Measurements from ENCODE around the gene CBX3.
"Not testable (repeated sequence)": the region's sequence is repeated elsewhere in the genome, so short reads cannot be mapped to it uniquely, and the experiment has no call there.

CBX3 gene

GRCh38 chr7:26170663-26171062 lies 30.9 kb upstream of the CBX3 start:
- no peak for DNase-seq (ENCODE audit: low read depth in 2 of 2)

- no peak for DNase-seq (ENCODE audit: low read depth in 2 of 2)
Measured at GRCh38 chr7:26171601-26172000, 29.9 kb upstream of the CBX3 start.

GRCh38 chr7:26172048-26172447 lies 29.5 kb upstream of the CBX3 start:
- DNase-seq (ENCODE audit: low read depth in 2 of 2): no peak

- DNase-seq (ENCODE audit: low read depth in 2 of 2): not testable (repeated sequence)
Measured at GRCh38 chr7:26175903-26176302, 25.6 kb upstream of the CBX3 start.

GRCh38 chr7:26176696-26177095 lies 24.8 kb upstream of the CBX3 start:
- not testable (repeated sequence) for DNase-seq (ENCODE audit: low read depth in 2 of 2)

- not testable (repeated sequence) for DNase-seq (ENCODE audit: low read depth in 2 of 2)
Measured at GRCh38 chr7:26177269-26177668, 24.3 kb upstream of the CBX3 start.

GRCh38 chr7:26178272-26178960 lies 23.1 kb upstream of the CBX3 start:
- DNase-seq (ENCODE audit: low read depth in 2 of 2): no peak

- DNase-seq (ENCODE audit: low read depth in 2 of 2): no peak
Measured at GRCh38 chr7:26179422-26179821, 22.1 kb upstream of the CBX3 start.

- DNase-seq (ENCODE audit: low read depth in 2 of 2): no peak
Measured at GRCh38 chr7:26179826-26180497, 21.6 kb upstream of the CBX3 start.

GRCh38 chr7:26180792-26181198 lies 20.8 kb upstream of the CBX3 start:
- DNase-seq (ENCODE audit: low read depth in 2 of 2): no peak

GRCh38 chr7:26181474-26182227 lies 19.9 kb upstream of the CBX3 start:
- no peak for DNase-seq (ENCODE audit: low read depth in 2 of 2)

- DNase-seq (ENCODE audit: low read depth in 2 of 2): no peak
Measured at GRCh38 chr7:26182283-26182682, 19.3 kb upstream of the CBX3 start.

- no peak for DNase-seq (ENCODE audit: low read depth in 2 of 2)
Measured at GRCh38 chr7:26182706-26183105, 18.8 kb upstream of the CBX3 start.

- no peak for DNase-seq (ENCODE audit: low read depth in 2 of 2)
Measured at GRCh38 chr7:26183545-26184280, 17.8 kb upstream of the CBX3 start.

- DNase-seq (ENCODE audit: low read depth in 2 of 2): not testable (repeated sequence)
Measured at GRCh38 chr7:26184281-26185101, 17.1 kb upstream of the CBX3 start.

GRCh38 chr7:26185131-26185843 lies 16.3 kb upstream of the CBX3 start:
- no peak for DNase-seq (ENCODE audit: low read depth in 2 of 2)

- no peak for DNase-seq (ENCODE audit: low read depth in 2 of 2)
Measured at GRCh38 chr7:26185844-26186180, 15.7 kb upstream of the CBX3 start.

GRCh38 chr7:26186364-26187311 lies 14.9 kb upstream of the CBX3 start:
- no peak for DNase-seq (ENCODE audit: low read depth in 2 of 2)

GRCh38 chr7:26187380-26188205 lies 14.0 kb upstream of the CBX3 start:
- DNase-seq (ENCODE audit: low read depth in 2 of 2): no peak

Measured in fibroblast of skin of left biceps (primary cell).